GM08714 (cell line): ENCODE data around the gene FEN1.

Experiments used
- H3K4me3 ChIP-seq: fragments of 200-500 bp; sonication (Bioruptor generic); 2 replicates; pipeline ENCODE4 v1.5.1; 2014; ENCODE audit warnings: mild to moderate bottlenecking, low read length, inconsistent platforms
- ZNF274 ChIP-seq: IDR thresholded peaks from 2 replicates; pipeline ENCODE4 v1.6.1; 2012; ENCODE audit warnings: mild to moderate bottlenecking, low read depth, low read length

Gene FEN1

DNA sequence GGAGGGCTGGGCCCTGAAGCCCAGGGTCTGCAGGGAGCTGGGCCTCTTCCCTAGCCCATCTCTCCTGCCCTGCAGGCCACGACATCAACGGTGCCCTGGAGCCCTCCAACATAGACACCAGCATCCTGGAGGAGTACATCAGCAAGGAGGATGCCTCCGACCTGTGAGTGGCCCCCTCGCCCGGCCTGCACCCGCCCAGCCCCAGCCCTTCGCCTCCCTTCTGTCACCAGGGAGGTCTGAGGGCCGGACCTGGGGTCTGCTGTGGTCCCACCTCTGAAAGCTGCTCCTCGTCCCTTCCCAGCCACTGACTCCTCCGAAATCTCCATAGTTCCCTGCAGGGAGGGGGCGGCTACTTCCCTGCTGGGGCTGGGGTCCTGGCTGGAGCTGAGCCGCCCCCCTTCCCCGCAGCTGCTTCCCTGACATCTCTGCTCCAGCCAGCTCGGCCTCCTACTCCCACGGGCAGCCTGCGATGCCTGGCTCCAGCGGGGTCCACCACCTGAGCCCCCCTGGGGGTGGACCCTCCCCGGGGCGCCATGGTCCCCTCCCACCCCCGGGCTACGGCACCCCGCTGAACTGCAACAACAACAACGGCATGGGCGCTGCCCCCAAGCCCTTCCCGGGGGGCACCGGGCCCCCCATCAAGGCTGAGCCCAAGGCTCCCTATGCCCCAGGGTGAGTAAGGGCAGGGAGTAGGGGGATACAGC is 27.0 kb upstream of the FEN1 start:
- TF ChIP-seq ZNF274: no peak
- no peak overlapping the region for H3K4me3 ChIP-seq

DNA sequence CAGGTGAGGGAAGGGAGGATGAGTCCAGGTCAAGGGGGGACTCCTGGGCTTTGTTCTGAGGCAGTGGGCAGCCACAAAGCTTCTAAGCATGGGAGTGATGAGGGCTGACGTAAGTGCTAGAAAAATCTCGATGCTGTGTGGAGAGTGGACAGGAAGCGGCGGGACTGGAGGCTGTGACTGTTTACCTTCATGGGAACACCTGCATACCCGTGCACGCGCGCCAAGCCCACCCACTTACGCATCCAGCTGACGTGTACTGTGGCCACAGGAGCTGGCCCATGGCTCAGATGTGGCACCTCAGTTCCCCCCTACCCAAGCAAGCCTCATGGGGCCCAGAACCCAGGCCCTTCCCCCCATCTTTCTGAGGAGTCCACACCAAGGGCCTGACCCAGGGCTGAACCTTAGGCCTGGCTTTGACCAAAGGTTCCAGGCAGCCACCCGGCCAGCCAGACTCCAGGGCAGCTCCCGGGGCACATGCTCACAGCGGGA is 26.3 kb upstream of the FEN1 start:
- TF ChIP-seq ZNF274: no peak
- no peak overlapping the region for H3K4me3 ChIP-seq

DNA sequence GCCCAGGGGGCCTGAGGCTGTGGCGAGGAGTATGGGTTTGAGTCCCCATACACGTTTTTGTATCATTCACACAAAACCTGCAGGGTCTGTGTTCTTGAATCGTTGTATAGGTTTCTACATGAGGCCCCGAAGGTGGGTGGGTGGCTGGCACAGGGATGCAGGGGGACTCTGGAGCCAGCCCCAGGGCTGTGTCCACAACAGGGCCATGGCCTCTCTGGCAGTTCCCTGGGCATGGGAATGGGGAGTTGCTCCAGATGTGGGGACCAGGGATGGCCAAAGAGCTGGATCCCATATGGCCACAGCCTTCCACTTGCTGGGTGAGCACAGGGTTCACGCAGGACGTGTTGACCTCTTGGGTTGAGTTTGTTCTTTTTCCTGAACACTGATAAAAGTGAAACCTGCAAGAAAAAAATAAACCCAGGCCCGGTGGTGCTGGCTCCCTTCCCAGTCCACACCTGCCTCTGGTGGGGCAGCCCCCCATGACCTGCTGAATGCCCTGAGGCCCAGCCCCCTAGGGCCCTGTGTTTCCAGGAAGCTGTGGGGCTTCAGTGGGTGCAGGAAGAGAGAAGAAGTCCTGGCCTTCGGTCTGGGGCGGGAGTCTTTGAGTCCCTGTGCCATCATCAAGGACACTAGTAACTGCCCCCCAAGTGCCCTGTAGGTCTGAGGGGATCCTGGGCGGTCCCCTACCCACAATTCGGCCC is 24.2 kb upstream of the FEN1 start:
- TF ChIP-seq ZNF274: no peak
- H3K4me3 ChIP-seq: no peak overlapping the region

DNA sequence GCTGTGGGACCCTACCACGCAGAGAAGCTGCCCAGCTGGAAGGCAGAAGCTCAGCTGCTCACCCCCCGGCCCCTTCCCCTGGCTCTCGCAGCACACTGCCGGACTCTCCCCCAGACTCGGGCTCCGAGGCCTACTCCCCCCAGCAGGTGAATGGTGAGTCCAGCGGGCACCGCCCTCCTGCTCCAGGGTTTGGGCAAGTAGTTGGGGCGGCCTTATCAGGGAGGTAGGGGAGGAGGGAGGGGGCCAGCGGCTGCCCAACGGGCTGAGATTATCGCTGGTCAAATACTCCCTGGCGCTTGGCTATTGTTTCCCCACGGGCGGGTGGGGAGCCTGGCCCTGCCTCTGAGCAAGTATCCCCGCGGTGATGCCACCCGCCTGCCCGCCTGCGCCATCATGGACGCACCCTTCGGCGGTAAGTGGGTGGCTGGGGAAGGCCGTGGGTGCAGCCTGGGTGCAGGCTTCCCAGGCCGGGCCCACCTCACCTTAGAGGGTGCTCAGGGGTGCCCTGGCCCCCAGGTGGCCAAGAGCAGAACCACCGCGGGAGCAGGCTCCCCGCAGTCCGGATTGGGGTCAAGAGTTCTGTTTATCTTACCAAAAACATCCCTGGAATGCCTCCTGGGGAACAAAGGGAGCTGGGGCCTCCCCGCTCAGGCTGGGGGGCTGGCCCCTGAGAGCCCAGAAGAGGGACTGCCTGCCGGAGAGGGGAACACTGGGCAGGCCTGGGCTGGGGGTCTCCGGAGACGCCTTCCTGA is 23.4 kb upstream of the FEN1 start:
- H3K4me3 ChIP-seq: no peak overlapping the region
- no peak for TF ChIP-seq ZNF274

DNA sequence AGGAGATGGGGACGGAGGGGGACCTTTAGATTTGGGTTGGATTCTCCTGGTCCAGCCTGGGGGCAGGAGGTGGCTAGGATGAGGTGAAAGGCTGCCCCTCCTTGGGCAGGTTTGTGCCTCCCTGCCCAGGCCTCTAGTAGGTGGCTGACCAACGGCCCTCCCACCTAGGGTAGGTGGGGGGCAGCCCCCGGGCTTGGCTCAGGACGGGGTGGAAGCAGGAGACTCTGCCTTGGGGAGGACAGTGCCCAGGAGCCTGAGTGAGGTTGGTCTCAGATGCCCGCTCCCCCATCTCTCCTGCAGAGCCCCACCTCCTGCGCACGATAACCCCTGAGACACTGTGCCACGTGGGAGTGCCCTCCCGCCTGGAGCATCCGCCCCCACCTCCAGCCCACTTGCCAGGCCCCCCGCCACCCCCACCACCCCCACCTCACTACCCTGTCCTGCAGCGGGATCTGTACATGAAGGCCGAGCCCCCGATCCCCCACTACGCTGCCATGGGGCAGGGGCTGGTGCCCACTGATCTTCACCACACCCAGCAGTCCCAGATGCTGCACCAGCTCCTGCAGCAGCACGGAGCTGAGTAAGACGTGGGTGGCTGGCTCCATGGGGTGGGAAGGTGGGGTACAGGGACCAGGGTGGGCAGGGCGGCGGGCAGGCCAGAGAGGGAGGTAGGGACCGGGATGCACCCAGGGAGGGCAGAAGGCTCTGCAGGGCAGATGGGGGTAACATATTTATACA is 22.6 kb upstream of the FEN1 start:
- H3K4me3 ChIP-seq: no peak overlapping the region
- TF ChIP-seq ZNF274: no peak

DNA sequence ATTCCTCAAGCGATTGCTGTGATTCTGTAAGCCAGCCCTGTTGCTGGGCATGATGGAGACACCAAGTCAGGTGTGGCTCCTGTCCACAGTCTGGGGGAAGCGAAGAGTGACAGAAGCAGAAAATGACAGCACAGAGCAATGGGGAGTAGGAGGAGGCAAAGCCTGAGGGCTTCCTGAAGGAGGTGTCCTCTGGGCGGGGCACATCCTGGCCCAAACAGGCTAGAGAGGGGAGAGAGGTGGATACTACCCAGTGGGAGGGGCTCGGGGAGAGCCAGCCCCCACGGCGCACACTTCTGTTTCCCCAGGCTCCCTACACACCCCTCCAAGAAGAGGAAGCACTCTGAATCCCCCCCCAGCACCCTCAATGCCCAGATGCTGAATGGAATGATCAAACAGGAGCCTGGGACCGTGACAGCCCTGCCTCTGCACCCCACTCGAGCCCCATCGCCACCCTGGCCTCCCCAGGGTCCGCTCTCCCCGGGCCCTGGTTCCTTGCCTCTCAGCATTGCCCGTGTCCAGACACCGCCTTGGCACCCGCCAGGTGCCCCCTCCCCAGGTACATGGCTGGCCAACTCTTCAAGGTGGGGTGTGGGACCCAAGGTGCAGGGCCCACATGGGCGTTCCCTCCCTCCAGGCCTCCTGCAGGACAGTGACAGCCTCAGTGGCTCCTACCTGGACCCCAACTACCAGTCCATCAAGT is 21.4 kb upstream of the FEN1 start:
- H3K4me3 ChIP-seq: no peak overlapping the region
- no peak for TF ChIP-seq ZNF274

DNA sequence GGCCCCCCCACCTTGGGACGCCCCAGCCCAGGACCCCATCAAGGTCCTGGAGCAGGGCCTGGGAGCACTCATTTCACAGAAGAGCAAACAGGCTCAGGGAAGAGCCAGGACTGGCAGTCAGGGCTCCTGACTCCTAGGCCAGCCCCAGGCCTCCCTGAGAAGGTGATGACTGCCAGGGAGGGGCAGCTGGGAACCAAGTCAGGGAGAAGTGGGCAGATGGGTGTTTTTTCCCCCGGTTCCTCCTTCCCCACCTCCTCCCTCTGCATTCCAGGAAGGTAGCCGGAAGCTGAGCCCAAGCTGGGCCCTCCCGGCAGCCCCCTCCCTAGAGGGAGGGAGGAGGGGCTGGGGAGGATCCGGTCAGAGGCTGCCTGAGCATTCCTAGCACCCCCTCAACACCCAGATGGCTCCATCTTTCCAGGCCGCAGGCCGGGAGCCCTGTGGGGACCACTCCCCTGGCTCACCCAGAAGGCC is 20.7 kb upstream of the FEN1 start:
- H3K4me3 ChIP-seq: no peak overlapping the region
- no peak for TF ChIP-seq ZNF274

DNA sequence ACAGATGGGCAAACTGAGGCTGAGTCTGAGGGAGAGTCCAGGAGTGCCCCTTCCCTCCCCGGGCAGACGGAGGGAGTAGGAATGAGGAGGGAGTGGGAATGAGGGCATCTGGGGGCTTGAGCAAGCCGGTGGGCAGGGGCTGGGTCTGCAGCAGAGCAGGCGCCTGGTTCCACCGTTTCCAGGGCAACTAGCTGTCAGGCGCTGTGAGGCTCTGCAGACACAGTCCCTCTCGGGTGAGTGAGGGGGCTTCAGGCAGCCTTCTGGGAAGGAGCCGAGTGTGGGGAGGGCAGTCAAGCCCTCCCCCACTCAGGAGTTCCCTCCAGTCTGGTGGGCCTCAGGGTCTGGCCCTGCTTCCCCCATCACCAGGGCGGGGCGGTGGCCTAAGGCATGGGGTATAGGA is 19.4 kb upstream of the FEN1 start:
- H3K4me3 ChIP-seq: no peak overlapping the region

DNA sequence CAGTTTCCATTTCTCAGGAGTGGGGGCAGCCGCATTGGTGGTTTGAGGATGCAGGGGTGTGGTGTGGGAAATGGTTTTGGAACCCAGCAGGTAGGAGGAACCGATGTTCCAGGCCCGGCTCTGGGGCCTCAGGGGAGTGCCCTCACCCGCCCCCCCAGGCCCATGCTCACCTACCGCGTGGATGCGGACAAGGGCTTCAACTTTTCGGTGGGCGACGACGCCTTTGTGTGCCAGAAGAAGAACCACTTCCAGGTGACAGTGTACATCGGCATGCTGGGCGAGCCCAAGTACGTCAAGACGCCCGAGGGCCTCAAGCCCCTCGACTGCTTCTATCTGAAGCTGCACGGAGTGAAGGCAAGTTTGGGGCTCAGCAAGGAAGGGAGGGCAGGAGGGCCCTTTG is 18.9 kb upstream of the FEN1 start:
- TF ChIP-seq ZNF274: no peak
- H3K4me3 ChIP-seq: no peak overlapping the region

More for the DNA sequence above, 19.4 kb upstream of the FEN1 start:
- no peak for TF ChIP-seq ZNF274

DNA sequence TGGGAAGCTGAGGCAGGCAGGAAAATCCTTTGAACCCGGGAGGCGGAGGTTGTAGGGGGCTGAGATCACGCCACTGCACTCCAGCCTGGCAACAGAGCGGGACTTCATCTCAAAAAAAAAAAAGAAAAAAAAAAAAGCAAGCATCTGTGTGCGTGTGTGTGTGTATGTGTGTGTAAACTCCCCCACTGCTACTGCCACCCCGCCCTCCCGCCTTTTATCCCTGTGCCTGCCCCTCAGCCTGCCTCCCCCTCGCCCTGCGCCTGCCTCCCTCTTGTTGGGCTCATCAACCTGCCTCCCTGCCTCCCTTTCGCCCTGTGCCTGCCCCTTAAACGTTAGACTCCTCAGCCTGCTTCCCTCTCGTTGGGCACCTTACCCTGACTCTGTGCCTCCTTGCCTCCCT is 18.3 kb upstream of the FEN1 start:
- no peak for TF ChIP-seq ZNF274
- no peak overlapping the region for H3K4me3 ChIP-seq

DNA sequence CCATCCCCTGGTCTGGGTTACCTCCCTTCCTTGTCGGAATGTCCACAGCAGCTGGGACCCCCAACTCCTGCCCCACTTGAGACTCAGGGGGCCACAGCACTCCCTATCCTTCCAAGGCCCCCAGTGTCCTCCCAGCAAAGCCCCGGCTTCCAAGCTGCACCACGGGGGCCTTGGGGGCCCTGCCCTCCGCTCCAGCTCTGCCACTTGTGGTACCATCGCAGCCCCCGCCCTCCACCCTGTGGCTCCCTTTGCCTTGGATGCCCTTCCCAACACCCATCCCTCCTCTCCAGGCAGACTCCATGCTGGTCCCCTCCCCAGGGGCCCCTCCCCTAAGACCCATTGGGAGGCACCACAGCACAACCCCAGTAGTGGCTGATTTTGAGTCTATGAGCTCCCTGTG is 17.6 kb upstream of the FEN1 start:
- no peak overlapping the region for H3K4me3 ChIP-seq
- no peak for TF ChIP-seq ZNF274

DNA sequence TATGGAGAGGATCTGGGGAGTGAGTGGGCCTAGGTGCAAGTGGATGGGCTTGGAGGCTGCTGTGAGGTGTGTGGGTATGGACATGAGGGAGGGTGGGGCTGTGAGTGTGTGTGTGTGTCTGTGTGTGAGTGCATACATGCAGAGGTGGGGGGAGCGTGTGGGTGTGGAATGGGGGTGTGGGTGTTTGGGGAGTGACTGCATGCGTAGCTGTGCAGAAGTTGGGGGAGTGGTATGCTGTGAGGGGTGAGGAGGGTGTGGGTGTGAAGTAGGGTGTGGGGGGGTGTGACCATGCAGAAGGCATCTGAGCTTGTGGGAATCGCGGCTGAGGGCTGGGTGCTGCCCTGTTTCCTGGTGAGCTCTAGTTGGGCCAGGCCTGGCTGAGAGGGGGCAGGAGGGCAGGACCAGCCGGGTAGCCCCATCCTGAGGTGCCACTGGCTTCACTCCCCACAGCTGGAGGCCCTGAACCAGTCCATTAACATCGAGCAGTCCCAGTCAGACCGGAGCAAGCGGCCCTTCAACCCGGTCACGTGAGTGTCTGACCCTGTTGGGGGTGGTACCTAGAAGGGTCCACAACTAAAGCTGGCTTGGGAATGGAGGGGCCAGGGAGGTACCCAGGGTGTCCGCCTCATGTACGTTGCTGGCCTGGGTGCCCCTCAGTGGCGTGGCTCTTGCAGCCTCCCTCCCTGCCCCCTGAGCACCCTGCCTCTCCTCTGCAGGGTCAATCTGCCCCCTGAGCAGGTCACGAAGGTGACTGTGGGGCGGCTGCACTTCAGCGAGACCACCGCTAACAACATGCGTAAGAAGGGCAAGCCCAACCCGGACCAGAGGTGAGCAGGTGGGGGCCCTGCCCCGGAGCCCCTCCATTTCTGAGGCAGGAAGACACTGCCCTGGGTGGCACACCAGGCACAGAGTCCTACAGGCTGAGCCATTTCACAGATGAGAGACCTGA is 16.8 kb upstream of the FEN1 start:
- no peak for TF ChIP-seq ZNF274
- H3K4me3 ChIP-seq: no peak overlapping the region

DNA sequence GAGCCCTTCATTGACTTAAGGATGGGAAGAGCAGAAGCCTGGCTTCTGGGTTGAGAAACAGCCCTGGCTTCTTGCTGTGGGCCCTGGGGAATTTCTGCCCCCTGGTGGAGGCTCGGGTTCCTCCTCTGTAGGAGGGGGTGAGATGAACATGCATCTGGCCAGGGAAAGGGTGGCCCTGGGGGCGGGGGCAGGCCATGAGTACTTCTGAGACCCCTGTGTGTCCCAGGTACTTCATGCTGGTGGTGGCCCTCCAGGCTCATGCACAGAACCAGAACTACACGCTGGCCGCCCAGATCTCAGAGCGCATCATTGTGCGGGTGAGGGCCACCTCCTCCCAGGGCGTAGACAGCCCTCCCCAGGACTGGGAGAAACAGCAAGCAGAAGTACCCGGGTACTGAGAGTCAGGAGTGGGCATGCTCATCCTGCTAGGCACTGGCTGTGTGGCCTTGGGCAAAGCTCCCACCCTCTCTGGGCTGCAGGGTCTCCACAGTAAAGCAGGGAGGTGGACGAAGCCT is 16.1 kb upstream of the FEN1 start:
- no peak overlapping the region for H3K4me3 ChIP-seq
- no peak for TF ChIP-seq ZNF274
